Muscle layer of duodenum (tissue), 2 donors: Measurements from ENCODE around the gene TBCD.

Source experiments
- H3K27ac ChIP-seq: one replicate; pipeline ENCODE4 v1.7.0; 2013; ENCODE audit warnings: mild to moderate bottlenecking, low read length
- H3K27me3 ChIP-seq: one replicate; pipeline ENCODE4 v1.7.0; 2013; ENCODE audit warnings: low read depth, mild to moderate bottlenecking, control low read depth, low read length
- H3K36me3 ChIP-seq, 2 donors: one replicate each; pipeline ENCODE4 v1.7.0; 2013; ENCODE audit warnings: low read length in 2 of 2, control low read depth in 1 of 2, mild to moderate bottlenecking in 1 of 2; ENCODE audit not compliant: insufficient read depth in 2 of 2, control insufficient read depth in 1 of 2
- H3K4me1 ChIP-seq, 2 donors: one replicate each; pipeline ENCODE4 v1.7.0; 2013; ENCODE audit warnings: low read length in 2 of 2, mild to moderate bottlenecking in 2 of 2, control low read depth in 1 of 2, moderate library complexity in 1 of 2; ENCODE audit not compliant: insufficient read depth in 2 of 2, control insufficient read depth in 1 of 2
- H3K4me3 ChIP-seq, 2 donors: one replicate each; pipeline ENCODE4 v1.7.0; 2013; ENCODE audit warnings: low read length in 2 of 2, low read depth in 1 of 2, mild to moderate bottlenecking in 1 of 2
- H3K9me3 ChIP-seq, 2 donors: one replicate each; pipeline ENCODE4 v1.7.0; 2013; ENCODE audit warnings: low read length in 2 of 2, control low read depth in 1 of 2, mild to moderate bottlenecking in 1 of 2; ENCODE audit not compliant: control insufficient read depth in 1 of 2
- donor health status: healthy.

The TBCD gene

GRCh38 chr17:82815790-82816305 lies 64.0 kb downstream of the TBCD start:
- no peak overlapping the region for H3K27ac ChIP-seq
- H3K36me3 ChIP-seq = peaks cover 6 to 74% of the 10 kb centered on the region in 2 donors

GRCh38 chr17:82816358-82816757 lies 64.5 kb downstream of the TBCD start:
- Histone ChIP-seq H3K4me1 (no peaks in the 10 kb centered on the region), H3K27ac (no peak overlapping the region), H3K4me3 (no peak overlapping the region), H3K27me3 (no peaks in the 10 kb centered on the region), H3K9me3 (peaks cover 4 to 14% of the 10 kb centered on the region in 2 donors), H3K36me3 (peaks cover 6 to 74% of the 10 kb centered on the region in 2 donors)

More at GRCh38 chr17:82815790-82816305, 64.0 kb downstream of the TBCD start:
- Histone ChIP-seq H3K27me3 (no peaks in the 10 kb centered on the region), H3K4me3 (no peak overlapping the region), H3K4me1 (no peaks in the 10 kb centered on the region), H3K9me3 (peaks cover 4 to 10% of the 10 kb centered on the region in 2 donors)

DNA sequence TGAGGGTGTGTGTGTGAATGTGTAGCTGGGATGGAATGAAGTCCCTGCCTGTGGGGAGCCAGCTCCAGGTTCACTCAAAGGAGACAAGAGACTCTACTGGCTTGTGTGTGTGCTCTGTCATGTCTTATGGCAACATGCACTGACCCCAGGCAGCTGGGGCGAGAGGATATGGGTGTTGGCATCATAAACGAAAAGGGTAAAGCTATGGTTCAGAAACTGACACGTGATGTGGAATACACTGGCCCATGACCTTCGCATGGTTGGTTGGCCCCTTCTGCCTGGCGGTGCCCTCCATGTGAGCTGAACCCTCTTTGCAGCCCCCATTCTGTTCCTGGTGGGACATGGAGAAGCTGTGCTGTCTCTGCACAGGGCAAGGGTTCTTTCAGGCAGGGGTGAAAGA lies 66.1 kb downstream of the TBCD start:
- H3K27me3 ChIP-seq = no peaks in the 10 kb centered on the region
- peaks cover 4 to 14% of the 10 kb centered on the region in 2 donors for H3K9me3 ChIP-seq
- H3K27ac ChIP-seq = no peak overlapping the region
- peaks cover 6 to 75% of the 10 kb centered on the region in 2 donors for H3K36me3 ChIP-seq
- no peak overlapping the region for H3K4me3 ChIP-seq
- H3K4me1 ChIP-seq = no peaks in the 10 kb centered on the region

DNA sequence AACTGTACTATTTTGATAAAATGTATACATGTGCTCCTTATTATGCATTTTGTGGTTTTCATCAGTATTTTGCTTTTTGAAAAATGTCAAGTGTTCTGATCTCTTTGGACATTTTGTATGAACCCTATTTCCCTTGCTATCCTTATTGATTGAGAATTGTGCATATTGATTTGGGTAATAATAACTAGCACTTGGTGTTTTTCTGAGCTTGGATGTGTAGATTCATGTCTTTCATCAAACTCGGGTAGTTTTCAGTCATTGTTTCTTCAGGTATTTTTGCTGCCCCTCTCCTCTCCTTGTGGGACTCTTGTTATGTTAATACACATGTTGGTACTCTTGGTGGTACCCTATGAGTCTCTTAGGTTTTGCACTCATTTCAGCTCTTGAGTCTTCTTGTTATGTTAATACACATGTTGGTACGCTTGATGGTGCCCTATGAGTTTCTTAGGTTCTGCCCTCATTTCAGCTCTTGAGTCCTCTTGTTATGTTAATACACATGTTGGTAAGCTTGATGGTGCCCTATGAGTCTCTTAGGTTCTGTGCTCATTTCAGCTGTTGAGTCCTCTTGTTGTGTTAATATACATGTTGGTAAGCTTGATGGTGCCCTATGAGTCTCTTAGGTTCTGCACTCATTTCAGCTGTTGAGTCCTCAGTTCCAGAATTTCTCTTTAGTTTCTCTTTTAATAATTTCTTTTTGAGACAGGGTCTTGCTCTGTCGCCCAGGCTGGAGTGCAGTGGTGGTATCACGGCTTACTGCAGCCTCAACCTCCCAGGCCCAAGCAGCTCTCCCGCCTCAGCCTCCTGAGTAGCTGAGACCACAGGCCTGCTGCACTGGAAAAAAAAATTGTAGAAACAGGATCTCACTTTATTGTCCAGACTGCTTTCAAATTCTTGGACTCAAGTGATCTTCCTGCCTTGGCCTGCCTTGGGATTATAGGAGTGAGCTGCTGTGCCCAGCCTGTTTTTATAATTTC lies 68.7 kb downstream of the TBCD start:
- Histone ChIP-seq H3K27ac (no peak overlapping the region), H3K4me1 (no peaks in the 10 kb centered on the region), H3K36me3 (peaks cover 6 to 58% of the 10 kb centered on the region in 2 donors), H3K27me3 (no peaks in the 10 kb centered on the region), H3K4me3 (no peak overlapping the region), H3K9me3 (peaks cover 4 to 14% of the 10 kb centered on the region in 2 donors)

- H3K4me1 ChIP-seq = no peaks in the 10 kb centered on the region
- no peak overlapping the region for H3K27ac ChIP-seq
- peaks cover 0 to 48% of the 10 kb centered on the region in 2 donors for H3K36me3 ChIP-seq
- H3K4me3 ChIP-seq = no peak overlapping the region
- peaks cover 4 to 14% of the 10 kb centered on the region in 2 donors for H3K9me3 ChIP-seq
- no peaks in the 10 kb centered on the region for H3K27me3 ChIP-seq
Observed at GRCh38 chr17:82821554-82821953, 69.7 kb downstream of the TBCD start.

DNA sequence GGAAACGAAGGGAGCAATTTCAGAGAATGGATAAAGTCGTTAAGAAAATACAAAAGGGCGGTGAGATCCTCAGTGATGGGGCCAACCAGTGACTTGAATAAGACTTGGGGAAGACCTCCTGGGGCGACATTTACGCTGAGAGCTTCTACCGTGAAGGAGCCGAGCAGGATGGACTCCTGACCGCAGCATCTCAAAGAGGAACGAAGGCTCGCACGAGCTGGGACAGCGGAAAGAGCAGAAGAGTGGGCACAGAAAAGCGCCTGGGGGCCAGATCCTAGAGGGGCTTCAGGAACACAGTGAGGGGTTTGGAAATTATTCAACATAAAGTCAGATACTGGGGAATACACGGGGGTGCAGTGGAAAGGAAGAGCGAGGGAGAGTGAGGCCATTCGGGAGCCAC lies 70.4 kb downstream of the TBCD start:
- Histone ChIP-seq H3K27me3 (no peaks in the 10 kb centered on the region), H3K4me1 (no peaks in the 10 kb centered on the region), H3K4me3 (no peak overlapping the region), H3K27ac (no peak overlapping the region), H3K36me3 (peaks cover 0 to 43% of the 10 kb centered on the region in 2 donors), H3K9me3 (peaks cover 4 to 14% of the 10 kb centered on the region in 2 donors)

- Histone ChIP-seq H3K27me3 (no peaks in the 10 kb centered on the region), H3K4me1 (no peaks in the 10 kb centered on the region), H3K9me3 (peaks cover 4 to 14% of the 10 kb centered on the region in 2 donors), H3K36me3 (peaks cover 6 to 38% of the 10 kb centered on the region in 2 donors), H3K27ac (no peak overlapping the region), H3K4me3 (no peak overlapping the region)
Observed at GRCh38 chr17:82823004-82823403, 71.1 kb downstream of the TBCD start.

- Histone ChIP-seq H3K27ac (no peak overlapping the region), H3K27me3 (no peaks in the 10 kb centered on the region), H3K9me3 (peaks cover 0 to 4% of the 10 kb centered on the region in 2 donors), H3K36me3 (peaks cover 7 to 19% of the 10 kb centered on the region in 2 donors), H3K4me3 (no peak overlapping the region), H3K4me1 (peaks cover 0 to 8% of the 10 kb centered on the region in 2 donors)
Observed at GRCh38 chr17:82825540-82826124, 73.8 kb downstream of the TBCD start.

GRCh38 chr17:82826211-82826610 lies 74.3 kb downstream of the TBCD start:
- H3K27me3 ChIP-seq = no peaks in the 10 kb centered on the region
- H3K27ac ChIP-seq = no peak overlapping the region
- H3K9me3 ChIP-seq = no peaks in the 10 kb centered on the region
- peaks cover 7 to 14% of the 10 kb centered on the region in 2 donors for H3K36me3 ChIP-seq
- H3K4me1 ChIP-seq = peaks cover 0 to 8% of the 10 kb centered on the region in 2 donors
- no peak overlapping the region for H3K4me3 ChIP-seq

- H3K4me3 ChIP-seq = no peak overlapping the region
- no peak overlapping the region for H3K27ac ChIP-seq
Observed at GRCh38 chr17:82826956-82827355, 75.1 kb downstream of the TBCD start.

DNA sequence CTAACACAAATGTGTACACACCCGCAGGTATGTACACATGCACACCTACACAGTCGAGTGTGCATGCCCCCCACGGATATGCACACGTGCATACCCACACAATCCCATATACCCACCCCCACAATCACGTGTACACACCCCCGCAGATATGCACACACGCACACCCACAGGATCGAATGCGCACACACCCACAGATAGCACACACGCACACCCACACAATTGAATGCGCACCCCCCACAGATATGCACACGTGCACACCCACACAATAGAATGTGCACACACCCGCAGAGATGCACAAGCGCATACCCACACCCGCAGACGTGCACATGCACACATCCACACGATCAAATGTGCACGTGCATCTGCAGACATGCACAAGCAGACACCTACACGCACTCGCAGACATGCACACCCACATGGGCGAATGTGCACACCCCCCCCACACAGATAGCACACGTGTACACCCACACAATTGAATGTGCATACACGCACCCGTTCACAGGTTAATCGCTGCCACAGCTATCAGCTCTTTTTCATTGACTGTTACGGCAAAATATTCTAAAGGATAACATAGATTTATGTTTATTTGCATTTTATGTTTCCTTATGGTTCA lies 77.1 kb downstream of the TBCD start:
- Histone ChIP-seq H3K27ac (no peak overlapping the region), H3K9me3 (no peaks in the 10 kb centered on the region), H3K4me1 (peaks cover 0 to 8% of the 10 kb centered on the region in 2 donors), H3K36me3 (peaks cover 7 to 11% of the 10 kb centered on the region in 2 donors), H3K27me3 (no peaks in the 10 kb centered on the region), H3K4me3 (no peak overlapping the region)

More at GRCh38 chr17:82826956-82827355, 75.1 kb downstream of the TBCD start:
- H3K36me3 ChIP-seq = peaks cover 7 to 10% of the 10 kb centered on the region in 2 donors
- H3K9me3 ChIP-seq = no peaks in the 10 kb centered on the region
- H3K27me3 ChIP-seq = no peaks in the 10 kb centered on the region
- H3K4me1 ChIP-seq = peaks cover 0 to 8% of the 10 kb centered on the region in 2 donors
